HepG2 (cell line): ENCODE measurements around the gene SYNJ2. TPM values are rescaled to one million over a fixed set of nuclear protein-coding genes. Genes with fewer than 3 reads are reported as not detected.
A peak's percentile ranks its signal among the peaks of the same experiment; 100 is the strongest.

ENCODE experiments used
- ARHGAP35 ChIP-seq: sonication (generic); formaldehyde crosslinking; IDR thresholded peaks from 2 replicates; pipeline ENCODE4 v1.9.0; 2022; ENCODE audit warnings: mild to moderate bottlenecking, inconsistent platforms, moderate library complexity, missing genetic modification reagents, borderline replicate concordance
- HNRNPH1 ChIP-seq: fragments of 200-400 bp; formaldehyde crosslinking; optimal IDR thresholded peaks from 2 replicates; pipeline ENCODE3; 2017; ENCODE audit warnings: mild to moderate bottlenecking, low read depth, low read length
- MAFF ChIP-seq: IDR thresholded peaks from 2 replicates; pipeline ENCODE4 v1.6.1; 2011; ENCODE audit warnings: low read depth, low read length, improper control_type of control experiment
- NFYC ChIP-seq: IDR thresholded peaks from 2 replicates; pipeline ENCODE4 v1.6.1; 2016; ENCODE audit warnings: missing genetic modification reagents, missing compliant biosample characterization
- PHF20 ChIP-seq: sonication (generic); formaldehyde crosslinking; IDR thresholded peaks from 2 replicates; pipeline ENCODE4 v1.5.0; 2020; ENCODE audit warnings: mild to moderate bottlenecking, missing genetic modification reagents
- PHF21A ChIP-seq: sonication (generic); formaldehyde crosslinking; IDR thresholded peaks from 2 replicates; pipeline ENCODE4 v1.5.0; 2020; ENCODE audit warnings: mild to moderate bottlenecking, missing genetic modification reagents
- PHF5A ChIP-seq: IDR thresholded peaks from one replicate; pipeline ENCODE4 v1.6.1; 2018; ENCODE audit warnings: low read depth, missing genetic modification reagents; ENCODE audit not compliant: unreplicated experiment
- RBM22 ChIP-seq: fragments of 200-400 bp; formaldehyde crosslinking; optimal IDR thresholded peaks from 2 replicates; pipeline ENCODE3; 2017; ENCODE audit warnings: mild to moderate bottlenecking, low read length, moderate library complexity
- SIX4 ChIP-seq: sonication (generic); formaldehyde crosslinking; IDR thresholded peaks from 2 replicates; pipeline ENCODE4 v1.4.0; 2020; ENCODE audit warnings: missing genetic modification reagents
- SKI ChIP-seq: fragments of 450-650 bp; IDR thresholded peaks from one replicate; pipeline ENCODE4 v1.6.1; 2018; ENCODE audit warnings: mild to moderate bottlenecking; ENCODE audit not compliant: partially characterized antibody
- TMF1 ChIP-seq: sonication (generic); formaldehyde crosslinking; IDR thresholded peaks from 2 replicates; pipeline ENCODE4 v1.8.1; 2022; ENCODE audit warnings: low read depth, missing genetic modification reagents
- TRIM24 ChIP-seq: sonication (generic); formaldehyde crosslinking; IDR thresholded peaks from 2 replicates; pipeline ENCODE4 v1.8.0; 2022; ENCODE audit warnings: mild to moderate bottlenecking, missing genetic modification reagents
- USF2 ChIP-seq, 2 experiments: sonication (generic) in 1 of 2; formaldehyde crosslinking in 1 of 2; IDR thresholded peaks; 2 replicates each; pipeline versions ENCODE4 v1.5.1 to v1.6.1; 2011 to 2020; ENCODE audit warnings: borderline replicate concordance in 1 of 2, low read depth in 1 of 2, low read length in 1 of 2, mild to moderate bottlenecking in 1 of 2, missing genetic modification reagents in 1 of 2, moderate library complexity in 1 of 2
- XRCC5 ChIP-seq: fragments of 200-400 bp; formaldehyde crosslinking; optimal IDR thresholded peaks from 2 replicates; pipeline ENCODE3; 2017; ENCODE audit warnings: mild to moderate bottlenecking, low read length
- ZFP41 ChIP-seq: sonication (generic); formaldehyde crosslinking; IDR thresholded peaks from 2 replicates; pipeline ENCODE4 v1.4.0; 2020; ENCODE audit warnings: mild to moderate bottlenecking, missing genetic modification reagents, borderline replicate concordance
- ZNF205 ChIP-seq: IDR thresholded peaks from 2 replicates; pipeline ENCODE4 v1.6.1; 2018; ENCODE audit warnings: missing biosample characterization, missing genetic modification reagents
- ZNF280D ChIP-seq: sonication (generic); formaldehyde crosslinking; IDR thresholded peaks from 2 replicates; pipeline ENCODE4 v1.5.1; 2020; ENCODE audit warnings: mild to moderate bottlenecking, missing genetic modification reagents
- ZNF33B ChIP-seq: sonication (generic); formaldehyde crosslinking; IDR thresholded peaks from 2 replicates; pipeline ENCODE4 v1.5.1; 2020; ENCODE audit warnings: mild to moderate bottlenecking, missing genetic modification reagents
- ZNF350 ChIP-seq: sonication (generic); formaldehyde crosslinking; IDR thresholded peaks from 2 replicates; pipeline ENCODE4 v1.4.0; 2020; ENCODE audit warnings: mild to moderate bottlenecking, low read depth, missing genetic modification reagents, borderline replicate concordance
- ZNF687 ChIP-seq: sonication (generic); formaldehyde crosslinking; IDR thresholded peaks from 2 replicates; pipeline ENCODE4 v1.5.1; 2020; ENCODE audit warnings: mild to moderate bottlenecking, missing genetic modification reagents, moderate library complexity
- ZNF788 ChIP-seq: sonication (generic); formaldehyde crosslinking; IDR thresholded peaks from 2 replicates; pipeline ENCODE4 v1.5.0; 2020; ENCODE audit warnings: mild to moderate bottlenecking, missing genetic modification reagents, borderline replicate concordance
- ZNF879 ChIP-seq: sonication (generic); formaldehyde crosslinking; IDR thresholded peaks from 2 replicates; pipeline ENCODE4 v1.8.1; 2023; ENCODE audit warnings: missing genetic modification reagents
- polyA plus RNA-seq, 8 experiments: library from polyadenylated mRNA; depleted of rRNA in 3 of 8; stranded (reverse) in 7 of 8; unstranded in 1 of 8; fragments of >200 nt; fragmentation: Illumina TruSeq in 4 of 8; extraction: Trizol in 4 of 8; gene quantifications; 2 replicates each; pipeline versions ENCODE4 v1.2.1 to v1.2.3, GENCODE V29; 2011 to 2016; ENCODE audit warnings: low read depth in 4 of 8, missing spikeins in 1 of 8, mixed read lengths in 1 of 8; ENCODE audit not compliant: insufficient read depth in 1 of 8
- total RNA-seq, 5 experiments: library from RNA; depleted of rRNA; stranded (reverse); fragments of >200 nt; fragmentation: Illumina TruSeq; extraction: Trizol; gene quantifications; 2 replicates each; pipeline ENCODE4 v1.2.3, GENCODE V29; 2016; ENCODE audit warnings: low read depth in 1 of 5

SYNJ2 gene
- total and polyA plus RNA-seq, 2 of the 13 experiments (the other 11 are each of a cell fraction or from before 2014, with no cell fraction given): 39.1 to 57.6 TPM

GRCh38 chr6:158011980-158012566 lies 30.4 kb downstream of the SYNJ2 start (continued):
- no peak for TF ChIP-seq XRCC5
- no peak for TF ChIP-seq PHF21A
- no peak for TF ChIP-seq ZNF788 (CRISPR knock-in tag)
- peak; percentile 27; the same call in 1 of the 2 replicates for TF ChIP-seq ZNF33B (CRISPR knock-in tag)
- no peak for TF ChIP-seq ZNF205 (CRISPR knock-in tag)
- peak; percentile 12 for TF ChIP-seq PHF5A
- no peak for TF ChIP-seq HNRNPH1
- TF ChIP-seq TRIM24 (CRISPR knock-in tag): no peak
- no peak for TF ChIP-seq ZNF350
- TF ChIP-seq PHF20 (CRISPR knock-in tag): no peak
- TF ChIP-seq ARHGAP35 (CRISPR knock-in tag): no peak
- no peak for TF ChIP-seq SIX4 (CRISPR knock-in tag)
- TF ChIP-seq ZNF687 (CRISPR knock-in tag): peak; percentile 88
- TF ChIP-seq TMF1 (CRISPR knock-in tag): no peak
- no peak for TF ChIP-seq USF2 (IDR thresholded peaks at IDR 0.05; ENCODE audit: low read depth, low read length)
- TF ChIP-seq USF2 (CRISPR knock-in tag; IDR thresholded peaks at IDR 0.05; ENCODE audit: borderline replicate concordance): no peak
- TF ChIP-seq ZNF280D (CRISPR knock-in tag): no peak
- peak; percentile 66; the same call in 1 of the 2 replicates for TF ChIP-seq ZNF879
- TF ChIP-seq SKI: no peak
- TF ChIP-seq RBM22: peak; percentile 88
- no peak for TF ChIP-seq MAFF
- no peak for TF ChIP-seq NFYC (CRISPR knock-in tag)
- TF ChIP-seq ZFP41 (CRISPR knock-in tag): no peak
